GM12864 (cell line): Measurements from ENCODE around the gene JARID2.

Experiments
- DNase-seq: peaks from one replicate; pipeline ENCODE4 v3.0.0-alpha.2; 2011; ENCODE audit warnings: low read depth
- H3K4me3 ChIP-seq: 2 replicates; pipeline ENCODE4 v1.5.1; 2011; ENCODE audit warnings: mild to moderate bottlenecking, low read depth, low read length, control low read depth
- CTCF ChIP-seq: IDR thresholded peaks from 2 replicates; pipeline ENCODE4 v1.5.1; 2011; ENCODE audit warnings: low read depth, mild to moderate bottlenecking, moderate library complexity, low read length, control low read depth, inconsistent platforms; ENCODE audit errors: missing control alignments

Gene JARID2

GRCh38 chr6:15544321-15544900 is 298.5 kb downstream of the JARID2 start:
- no peak for TF ChIP-seq CTCF
- no peak for DNase-seq
- H3K4me3 ChIP-seq, result no peak overlapping the region

- no peak for TF ChIP-seq CTCF
- DNase-seq, result no peak
- H3K4me3 ChIP-seq, result no peak overlapping the region
Measured at GRCh38 chr6:15546591-15546990, 300.7 kb downstream of the JARID2 start.

GRCh38 chr6:15547400-15547799 is 301.5 kb downstream of the JARID2 start:
- no peak overlapping the region for H3K4me3 ChIP-seq
- TF ChIP-seq CTCF, result no peak
- DNase-seq, result no peak

GRCh38 chr6:15549371-15549770 is 303.5 kb downstream of the JARID2 start:
- TF ChIP-seq CTCF, result no peak
- no peak for DNase-seq
- H3K4me3 ChIP-seq, result no peak overlapping the region

GRCh38 chr6:15550546-15551123 is 304.8 kb downstream of the JARID2 start:
- DNase-seq, result no peak
- no peak for TF ChIP-seq CTCF
- H3K4me3 ChIP-seq, result no peak overlapping the region

GRCh38 chr6:15551262-15551661 is 305.4 kb downstream of the JARID2 start:
- no peak for DNase-seq
- H3K4me3 ChIP-seq, result no peak overlapping the region
- no peak for TF ChIP-seq CTCF

- DNase-seq, result no peak
- no peak for TF ChIP-seq CTCF
- no peak overlapping the region for H3K4me3 ChIP-seq
Measured at GRCh38 chr6:15551798-15552197, 305.9 kb downstream of the JARID2 start.
